A172 (cell line): ENCODE data around the gene SLC25A44. TPM values are rescaled to one million over a fixed set of nuclear protein-coding genes. Genes with fewer than 3 reads are reported as not detected.

Experiments used
- total RNA-seq: library from RNA; depleted of rRNA; stranded (reverse); fragments of >200 nt; shearing (Covaris generic); gene quantifications from 2 replicates; pipeline ENCODE4 v1.2.3, GENCODE V29; 2014; rRNA removed

Gene SLC25A44
- total RNA-seq, 1 experiment from 2014 or later = 25.2 TPM

Other genes with a start within 250 kb of the SLC25A44 start
- gene ARHGEF2, start 215.6 kb upstream of the SLC25A44 start, total RNA-seq = 153 and 155 TPM in 2 replicates
- 573 and 778 TPM in 2 replicates for gene SSR2, start 173.2 kb upstream of the SLC25A44 start, total RNA-seq
- 35.9 and 37.1 TPM in 2 replicates for gene UBQLN4, start 140.3 kb upstream of the SLC25A44 start, total RNA-seq
- 179 TPM in 2 replicates for gene LAMTOR2, start 139.3 kb upstream of the SLC25A44 start, total RNA-seq
- 0.12 TPM in 1 of 2 replicates, not detected in the other for gene RAB25, start 132.9 kb upstream of the SLC25A44 start, total RNA-seq
- 11.2 and 12.5 TPM in 2 replicates for gene MEX3A, start 111.6 kb upstream of the SLC25A44 start, total RNA-seq
- gene LMNA, start 79.4 kb upstream of the SLC25A44 start, total RNA-seq = 1,695 and 2,065 TPM in 2 replicates
- 0.31 TPM in 1 of 2 replicates, not detected in the other for gene SEMA4A, start 40.5 kb upstream of the SLC25A44 start, total RNA-seq
- gene PMF1, start 18.9 kb downstream of the SLC25A44 start, total RNA-seq = 184 and 210 TPM in 2 replicates
- gene BGLAP, start 48.1 kb downstream of the SLC25A44 start, total RNA-seq = 0.34 and 2.3 TPM in 2 replicates
- 2.0 and 3.1 TPM in 2 replicates for gene PAQR6, start 54.0 kb downstream of the SLC25A44 start, total RNA-seq
- gene SMG5, start 88.7 kb downstream of the SLC25A44 start, total RNA-seq = 113 and 116 TPM in 2 replicates
- 7.9 and 8.6 TPM in 2 replicates for gene TMEM79, start 90.2 kb downstream of the SLC25A44 start, total RNA-seq
- 133 and 135 TPM in 2 replicates for gene GLMP, start 101.6 kb downstream of the SLC25A44 start, total RNA-seq
- gene VHLL, start 105.2 kb downstream of the SLC25A44 start, total RNA-seq = not detected in 2 replicates
- gene CCT3, start 144.2 kb downstream of the SLC25A44 start, total RNA-seq = 1,101 and 1,191 TPM in 2 replicates
- 3.5 and 9.4 TPM in 2 replicates for gene TSACC, start 144.4 kb downstream of the SLC25A44 start, total RNA-seq
- gene RHBG, start 175.1 kb downstream of the SLC25A44 start, total RNA-seq = not detected in 2 replicates